ENCODE data around the gene GPR34. TPM values are rescaled to one million over a fixed set of nuclear protein-coding genes. Genes with fewer than 3 reads are reported as not detected.

Gene GPR34
- total RNA-seq, 2 donors from 2014 or later, result 1.3 to 4.9 TPM

- WGBS, 2 donors, result 80 to 88% methylated on average over 1 to 2 of the region's 3 CpGs
- TF ChIP-seq, protein P1, sequence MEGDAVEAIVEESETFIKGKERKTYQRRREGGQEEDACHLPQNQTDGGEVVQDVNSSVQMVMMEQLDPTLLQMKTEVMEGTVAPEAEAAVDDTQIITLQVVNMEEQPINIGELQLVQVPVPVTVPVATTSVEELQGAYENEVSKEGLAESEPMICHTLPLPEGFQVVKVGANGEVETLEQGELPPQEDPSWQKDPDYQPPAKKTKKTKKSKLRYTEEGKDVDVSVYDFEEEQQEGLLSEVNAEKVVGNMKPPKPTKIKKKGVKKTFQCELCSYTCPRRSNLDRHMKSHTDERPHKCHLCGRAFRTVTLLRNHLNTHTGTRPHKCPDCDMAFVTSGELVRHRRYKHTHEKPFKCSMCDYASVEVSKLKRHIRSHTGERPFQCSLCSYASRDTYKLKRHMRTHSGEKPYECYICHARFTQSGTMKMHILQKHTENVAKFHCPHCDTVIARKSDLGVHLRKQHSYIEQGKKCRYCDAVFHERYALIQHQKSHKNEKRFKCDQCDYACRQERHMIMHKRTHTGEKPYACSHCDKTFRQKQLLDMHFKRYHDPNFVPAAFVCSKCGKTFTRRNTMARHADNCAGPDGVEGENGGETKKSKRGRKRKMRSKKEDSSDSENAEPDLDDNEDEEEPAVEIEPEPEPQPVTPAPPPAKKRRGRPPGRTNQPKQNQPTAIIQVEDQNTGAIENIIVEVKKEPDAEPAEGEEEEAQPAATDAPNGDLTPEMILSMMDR (IDR thresholded peaks at IDR 0.05), result no peak
- no peak for TF ChIP-seq POLR2A (IDR thresholded peaks at IDR 0.05)
These were observed 31.5 kb downstream of the GPR34 start for GRCh38 chrX:41720125-41720779.

GRCh38 chrX:41721590-41721989 lies 32.8 kb downstream of the GPR34 start:
- no peak for ATAC-seq
- intact Hi-C loops (cut with DNase I), result no loop called here
- WGBS, 2 donors, result 86 to 92% methylated on average over 1 of the region's 1 CpG
- Histone ChIP-seq H3K27ac (no peak overlapping the region), H3K9me3 (no peaks in the 10 kb centered on the region), H3K4me1 (no peaks in the 10 kb centered on the region), H3K27me3 (no peaks in the 10 kb centered on the region), H3K36me3 (replicated peaks in 1 of 2; ENCODE audit: insufficient read depth in 1 of 2, low read depth in 2 of 2) (no peaks in the 10 kb centered on the region), H3K4me3 (no peak overlapping the region)
- no peak for DNase-seq
- TF ChIP-seq, protein P1 (IDR thresholded peaks at IDR 0.05), result no peak
- no peak for TF ChIP-seq POLR2A (IDR thresholded peaks at IDR 0.05)

More at GRCh38 chrX:41720125-41720779, 31.5 kb downstream of the GPR34 start:
- no peak for DNase-seq
- H3K4me1 ChIP-seq, result no peaks in the 10 kb centered on the region
- no peak overlapping the region for H3K4me3 ChIP-seq
- no peaks in the 10 kb centered on the region for H3K36me3 ChIP-seq (replicated peaks in 1 of 2; ENCODE audit: insufficient read depth in 1 of 2, low read depth in 2 of 2)
- intact Hi-C loops (cut with DNase I), result no loop called here
- no peaks in the 10 kb centered on the region for H3K9me3 ChIP-seq
- no peak overlapping the region for H3K27ac ChIP-seq
- ATAC-seq, result no peak
- no peaks in the 10 kb centered on the region for H3K27me3 ChIP-seq

GRCh38 chrX:41722214-41722613 lies 33.4 kb downstream of the GPR34 start:
- H3K9me3 ChIP-seq, result no peaks in the 10 kb centered on the region

GRCh38 chrX:41722816-41723618 lies 34.2 kb downstream of the GPR34 start:
- intact Hi-C loops (cut with DNase I), result no loop called here
- TF ChIP-seq POLR2A (IDR thresholded peaks at IDR 0.05), result no peak
- TF ChIP-seq, protein P1 (IDR thresholded peaks at IDR 0.05), result no peak
- 69 to 77% methylated on average over 3 of the region's 3 CpGs for WGBS, 2 donors
- Histone ChIP-seq H3K4me1 (no peaks in the 10 kb centered on the region), H3K27me3 (no peaks in the 10 kb centered on the region), H3K9me3 (no peaks in the 10 kb centered on the region), H3K4me3 (no peak overlapping the region), H3K27ac (no peak overlapping the region), H3K36me3 (replicated peaks in 1 of 2; ENCODE audit: insufficient read depth in 1 of 2, low read depth in 2 of 2) (no peaks in the 10 kb centered on the region)
- ATAC-seq (no peak), DNase-seq (no peak)

More at GRCh38 chrX:41722214-41722613, 33.4 kb downstream of the GPR34 start:
- ATAC-seq, result no peak
- H3K36me3 ChIP-seq (replicated peaks in 1 of 2; ENCODE audit: insufficient read depth in 1 of 2, low read depth in 2 of 2), result no peaks in the 10 kb centered on the region
- H3K4me1 ChIP-seq, result no peaks in the 10 kb centered on the region
- TF ChIP-seq, protein P1 (IDR thresholded peaks at IDR 0.05), result no peak
- TF ChIP-seq POLR2A (IDR thresholded peaks at IDR 0.05), result no peak
- no peak overlapping the region for H3K27ac ChIP-seq
- intact Hi-C loops (cut with DNase I), result no loop called here
- no peaks in the 10 kb centered on the region for H3K27me3 ChIP-seq
- WGBS, 2 donors, result 95 to 97% methylated on average over 3 of the region's 3 CpGs
- no peak overlapping the region for H3K4me3 ChIP-seq
- no peak for DNase-seq

Data from body of pancreas (tissue), 4 donors.